HEK293T (cell line): ENCODE data around the gene PDS5B.

Source experiments
- ARNT ChIP-seq: fragments of 450-650 bp; IDR thresholded peaks from 2 replicates; pipeline ENCODE4 v1.6.1; 2017; ENCODE audit warnings: mild to moderate bottlenecking
- BHLHE40 ChIP-seq: fragments of 450-650 bp; IDR thresholded peaks from 2 replicates; pipeline ENCODE4 v1.6.1; 2016; ENCODE audit warnings: mild to moderate bottlenecking, moderate library complexity, borderline replicate concordance
- ELF4 ChIP-seq: fragments of 450-650 bp; IDR thresholded peaks from 2 replicates; pipeline ENCODE4 v1.6.1; 2017; ENCODE audit warnings: antibody characterized with exemption
- FOXK2 ChIP-seq: fragments of 450-650 bp; IDR thresholded peaks from 2 replicates; pipeline ENCODE4 v1.6.1; 2016; ENCODE audit warnings: mild to moderate bottlenecking
- FOXM1 ChIP-seq: fragments of 450-650 bp; IDR thresholded peaks from 2 replicates; pipeline ENCODE4 v1.6.1; 2017; ENCODE audit warnings: mild to moderate bottlenecking, borderline replicate concordance
- L3MBTL2 ChIP-seq: fragments of 450-650 bp; conservative IDR thresholded peaks from 2 replicates; pipeline ENCODE4 v1.6.1; 2016; ENCODE audit warnings: mild to moderate bottlenecking
- NFRKB ChIP-seq: fragments of 450-650 bp; IDR thresholded peaks from 2 replicates; pipeline ENCODE4 v1.6.1; 2016; ENCODE audit warnings: mild to moderate bottlenecking, moderate library complexity
- SP1 ChIP-seq: fragments of 450-650 bp; IDR thresholded peaks from 2 replicates; pipeline ENCODE4 v1.6.1; 2017
- SUZ12 ChIP-seq: fragments of 450-650 bp; IDR thresholded peaks from 2 replicates; pipeline ENCODE4 v1.6.1; 2016; ENCODE audit warnings: mild to moderate bottlenecking
- TARDBP ChIP-seq: fragments of 450-650 bp; IDR thresholded peaks from 2 replicates; pipeline ENCODE4 v1.6.1; 2016
- ZNF384 ChIP-seq: fragments of 450-650 bp; IDR thresholded peaks from 2 replicates; pipeline ENCODE4 v1.6.1; 2016
- TF ChIP-seq, protein P1 (sequence below): fragments of 450-650 bp; IDR thresholded peaks from 2 replicates; pipeline ENCODE4 v1.6.1; 2016

DNA sequence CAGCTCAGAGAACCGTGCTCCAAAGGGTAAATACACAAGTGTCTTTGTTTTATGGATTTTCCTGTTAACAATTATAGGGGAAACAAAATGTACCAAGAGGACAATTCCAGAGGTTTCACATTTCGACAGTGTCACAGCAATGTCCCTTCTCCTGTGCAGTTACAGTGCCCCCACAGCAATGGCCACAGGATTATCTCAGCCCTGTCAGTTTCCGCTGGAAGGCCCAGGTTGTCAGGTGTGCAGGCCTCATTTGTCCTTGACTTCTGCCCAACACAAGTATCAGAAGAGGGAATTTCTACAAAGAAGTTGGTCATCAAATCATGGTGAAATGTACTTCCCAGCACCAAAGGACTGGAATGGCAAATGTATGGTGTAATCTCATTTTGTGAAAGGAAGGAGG, 36.5 kb upstream of the PDS5B start:
- TF ChIP-seq SUZ12: no peak
- TF ChIP-seq BHLHE40: no peak
- TF ChIP-seq ARNT: no peak
- TF ChIP-seq FOXK2: no peak
- TF ChIP-seq, protein P1, sequence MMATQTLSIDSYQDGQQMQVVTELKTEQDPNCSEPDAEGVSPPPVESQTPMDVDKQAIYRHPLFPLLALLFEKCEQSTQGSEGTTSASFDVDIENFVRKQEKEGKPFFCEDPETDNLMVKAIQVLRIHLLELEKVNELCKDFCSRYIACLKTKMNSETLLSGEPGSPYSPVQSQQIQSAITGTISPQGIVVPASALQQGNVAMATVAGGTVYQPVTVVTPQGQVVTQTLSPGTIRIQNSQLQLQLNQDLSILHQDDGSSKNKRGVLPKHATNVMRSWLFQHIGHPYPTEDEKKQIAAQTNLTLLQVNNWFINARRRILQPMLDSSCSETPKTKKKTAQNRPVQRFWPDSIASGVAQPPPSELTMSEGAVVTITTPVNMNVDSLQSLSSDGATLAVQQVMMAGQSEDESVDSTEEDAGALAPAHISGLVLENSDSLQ: no peak
- no peak for TF ChIP-seq ZNF384
- TF ChIP-seq ELF4: no peak
- TF ChIP-seq SP1: no peak
- no peak for TF ChIP-seq TARDBP
- no peak for TF ChIP-seq L3MBTL2
- TF ChIP-seq NFRKB: no peak
- no peak for TF ChIP-seq FOXM1
